Right lobe of liver (tissue), 4 donors: ENCODE results near the gene AZU1.

Experiments
- POLR2A ChIP-seq: fragments of 450-650 bp; IDR thresholded peaks from one replicate; pipeline ENCODE4 v1.6.1; 2017; ENCODE audit warnings: antibody characterized with exemption, mild to moderate bottlenecking
- TF ChIP-seq, protein P1 (sequence below), 4 donors: fragments of 200-600 bp in 3 of 4; fragments of 450-650 bp in 1 of 4; IDR thresholded peaks; one replicate each; pipeline versions ENCODE4 v1.5.1 to v1.8.0; 2016 to 2022; ENCODE audit warnings: antibody characterized with exemption in 4 of 4, mild to moderate bottlenecking in 2 of 4
- donor health status: DM: no; HTN: no; CAD: no.
- donor health status: DM: no; HTN: no; CAD: no.
- donor health status: DM: no; HTN: yes; CAD: no.

DNA sequence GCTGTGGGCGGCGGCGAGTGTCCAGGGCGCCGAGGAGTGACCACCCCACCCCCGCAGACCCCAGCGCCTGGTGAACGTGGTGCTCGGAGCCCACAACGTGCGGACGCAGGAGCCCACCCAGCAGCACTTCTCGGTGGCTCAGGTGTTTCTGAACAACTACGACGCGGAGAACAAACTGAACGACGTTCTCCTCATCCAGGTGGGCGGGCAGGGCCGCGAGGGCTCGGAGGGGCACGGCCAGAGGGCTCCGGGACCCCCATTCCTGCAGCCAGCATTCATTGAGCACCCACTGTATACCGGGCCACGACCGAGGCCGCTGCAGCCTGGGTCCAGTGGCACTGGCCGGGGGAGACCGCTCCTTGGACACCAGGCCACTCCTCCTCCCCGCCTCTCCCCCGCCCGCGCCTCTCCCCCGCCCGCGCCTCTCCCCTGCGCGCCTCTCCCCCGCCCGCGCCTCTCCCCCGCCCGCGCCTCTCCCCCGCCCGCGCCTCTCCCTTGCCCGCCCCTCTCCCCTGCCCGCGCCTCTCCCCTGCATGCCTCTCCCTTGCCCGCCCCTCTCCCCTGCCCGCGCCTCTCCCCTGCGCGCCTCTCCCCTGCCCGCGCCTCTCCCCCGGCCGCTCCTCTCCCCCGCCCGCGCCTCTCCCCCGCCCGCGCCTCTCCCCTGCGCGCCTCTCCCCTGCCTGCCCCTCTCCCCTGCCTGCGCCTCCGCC is 16.4 kb downstream of the AZU1 start:
- TF ChIP-seq, protein P1, sequence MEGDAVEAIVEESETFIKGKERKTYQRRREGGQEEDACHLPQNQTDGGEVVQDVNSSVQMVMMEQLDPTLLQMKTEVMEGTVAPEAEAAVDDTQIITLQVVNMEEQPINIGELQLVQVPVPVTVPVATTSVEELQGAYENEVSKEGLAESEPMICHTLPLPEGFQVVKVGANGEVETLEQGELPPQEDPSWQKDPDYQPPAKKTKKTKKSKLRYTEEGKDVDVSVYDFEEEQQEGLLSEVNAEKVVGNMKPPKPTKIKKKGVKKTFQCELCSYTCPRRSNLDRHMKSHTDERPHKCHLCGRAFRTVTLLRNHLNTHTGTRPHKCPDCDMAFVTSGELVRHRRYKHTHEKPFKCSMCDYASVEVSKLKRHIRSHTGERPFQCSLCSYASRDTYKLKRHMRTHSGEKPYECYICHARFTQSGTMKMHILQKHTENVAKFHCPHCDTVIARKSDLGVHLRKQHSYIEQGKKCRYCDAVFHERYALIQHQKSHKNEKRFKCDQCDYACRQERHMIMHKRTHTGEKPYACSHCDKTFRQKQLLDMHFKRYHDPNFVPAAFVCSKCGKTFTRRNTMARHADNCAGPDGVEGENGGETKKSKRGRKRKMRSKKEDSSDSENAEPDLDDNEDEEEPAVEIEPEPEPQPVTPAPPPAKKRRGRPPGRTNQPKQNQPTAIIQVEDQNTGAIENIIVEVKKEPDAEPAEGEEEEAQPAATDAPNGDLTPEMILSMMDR (IDR thresholded peaks at IDR 0.05): no peak
- no peak for TF ChIP-seq POLR2A
